IPS-15b (cell line): ENCODE results near the gene CAPN8.

Experiments used
- H3K27me3 ChIP-seq: one replicate; pipeline ENCODE4 v1.6.1; 2013; ENCODE audit warnings: low read length; ENCODE audit not compliant: control insufficient read depth, insufficient read depth
- H3K36me3 ChIP-seq: one replicate; pipeline ENCODE4 v1.6.1; 2013; ENCODE audit warnings: low read length; ENCODE audit not compliant: control insufficient read depth, insufficient read depth
- H3K4me1 ChIP-seq: one replicate; pipeline ENCODE4 v1.6.1; 2013; ENCODE audit warnings: mild to moderate bottlenecking, low read length; ENCODE audit not compliant: control insufficient read depth, insufficient read depth
- H3K4me3 ChIP-seq: one replicate; pipeline ENCODE4 v1.5.1; 2013; ENCODE audit warnings: low read depth, low read length
- H3K9ac ChIP-seq: one replicate; pipeline ENCODE4 v1.6.1; 2013; ENCODE audit warnings: low read depth, mild to moderate bottlenecking, low read length
- H3K9me3 ChIP-seq: one replicate; pipeline ENCODE4 v1.6.1; 2013; ENCODE audit warnings: mild to moderate bottlenecking, low read length; ENCODE audit not compliant: control insufficient read depth, insufficient read depth

CAPN8 gene

DNA sequence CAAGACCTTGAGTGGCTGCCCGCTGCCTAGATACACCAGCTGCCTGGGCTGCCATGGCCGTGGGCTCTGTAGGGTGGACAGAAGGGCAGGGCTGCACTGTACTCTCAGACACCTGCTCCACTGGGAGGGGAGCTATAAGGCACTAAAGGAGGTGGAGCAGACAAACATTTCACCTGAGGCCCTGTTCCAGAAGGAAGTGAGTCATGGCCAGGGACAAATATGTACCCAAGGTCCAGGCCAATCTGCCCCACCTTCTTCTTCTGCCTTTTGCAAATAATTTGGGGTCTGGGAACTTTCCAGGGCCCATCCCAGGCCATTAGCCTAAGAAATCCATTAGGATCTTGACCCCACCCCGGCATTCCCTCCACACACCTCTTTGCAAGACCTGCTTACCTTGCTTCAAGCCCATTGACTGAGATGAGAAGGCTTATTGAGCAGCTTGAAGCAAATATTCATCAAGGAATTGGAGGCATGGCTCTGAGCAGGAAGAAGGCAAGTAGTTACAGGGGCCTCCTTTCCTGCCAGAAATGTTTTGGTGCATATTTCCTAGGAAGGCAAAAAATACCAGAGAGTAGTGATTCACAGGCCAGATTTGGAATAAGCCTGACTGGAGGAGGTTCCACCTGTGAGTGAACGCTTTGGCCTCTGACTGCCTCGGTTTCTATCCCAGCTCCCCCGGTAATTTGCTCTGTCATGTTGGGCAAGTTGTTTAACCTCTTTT lies at the start of gene CAPN8:
Gene CAPN8 (minus strand): TSS at position 110 of the 721 bp plus-strand sequence. CDS start 55 bp downstream, at position 55.
- Histone ChIP-seq H3K9ac (no peak within 1 kb of the TSS), H3K4me3 (no peak within 1 kb of the TSS), H3K4me1 (peaks cover 2% of the 10 kb centered on the region), H3K27me3 (no peaks in the 10 kb centered on the region), H3K9me3 (no peaks in the 10 kb centered on the region), H3K36me3 (no peaks in the 10 kb centered on the region)

DNA sequence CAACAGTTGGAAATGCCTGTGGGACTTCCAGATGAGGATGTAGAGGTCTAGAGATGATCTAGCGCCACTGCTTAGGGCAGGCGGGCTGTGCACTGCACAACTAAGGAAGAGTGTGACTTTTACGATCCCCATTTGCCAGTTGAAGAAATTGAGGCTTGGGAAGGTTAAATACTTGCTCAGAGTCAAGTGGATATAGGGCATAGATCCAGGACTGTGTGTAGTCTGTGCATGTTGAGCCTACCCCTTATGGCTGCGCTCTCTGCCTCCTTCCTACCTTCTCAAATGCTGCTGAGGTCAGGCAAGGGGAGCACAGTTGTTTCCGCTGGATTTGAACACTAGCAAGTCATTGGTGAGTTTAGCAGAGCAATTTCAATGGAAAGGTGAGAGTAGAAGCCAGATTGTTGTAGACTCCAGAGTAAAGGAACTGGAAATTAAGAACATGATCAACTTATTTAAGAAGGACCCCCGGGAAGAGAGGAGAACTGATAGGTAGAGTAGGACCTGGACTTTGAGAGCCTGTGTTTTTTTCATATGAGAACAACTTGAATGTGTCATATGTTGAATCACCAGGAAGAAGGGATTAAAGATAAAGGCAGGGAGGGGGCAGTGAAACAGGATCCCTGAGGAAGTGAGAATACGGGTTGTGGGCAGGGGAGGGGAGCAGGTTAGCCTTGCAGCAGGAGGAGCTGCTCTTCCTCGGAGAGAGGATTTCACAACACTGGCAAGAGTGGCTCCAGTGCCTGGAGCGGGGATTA lies 49.5 kb upstream of the CAPN8 start:
- Histone ChIP-seq H3K4me1 (peaks cover 12% of the 10 kb centered on the region), H3K9ac (no peak overlapping the region), H3K27me3 (peaks cover 59% of the 10 kb centered on the region), H3K4me3 (no peak overlapping the region), H3K9me3 (no peaks in the 10 kb centered on the region), H3K36me3 (no peaks in the 10 kb centered on the region)

DNA sequence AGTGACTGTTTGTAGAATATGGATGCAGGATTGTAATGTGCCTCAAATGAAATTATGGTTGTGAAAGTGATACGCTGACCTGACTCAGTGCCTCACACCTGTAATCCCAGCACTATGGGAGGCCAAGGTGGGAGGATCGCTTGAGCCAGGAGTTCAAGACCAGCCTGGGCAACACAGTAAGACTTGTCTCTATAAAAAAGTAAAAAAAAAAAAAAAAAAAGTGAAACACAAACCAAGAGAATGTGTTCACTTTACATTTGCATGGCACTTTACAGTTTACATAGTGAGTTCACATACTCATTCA lies 48.9 kb upstream of the CAPN8 start:
- Histone ChIP-seq H3K9ac (no peak overlapping the region), H3K36me3 (no peaks in the 10 kb centered on the region), H3K4me1 (peaks cover 12% of the 10 kb centered on the region), H3K9me3 (no peaks in the 10 kb centered on the region), H3K27me3 (peaks cover 59% of the 10 kb centered on the region), H3K4me3 (no peak overlapping the region)

- H3K36me3 ChIP-seq, result no peaks in the 10 kb centered on the region
- H3K4me3 ChIP-seq, result peak overlapping the region; percentile 68
- H3K9me3 ChIP-seq, result no peaks in the 10 kb centered on the region
- H3K9ac ChIP-seq, result peak overlapping the region; percentile 47
- H3K4me1 ChIP-seq, result peaks cover 12% of the 10 kb centered on the region
- H3K27me3 ChIP-seq, result peaks cover 59% of the 10 kb centered on the region
Observed at GRCh38 chr1:223713546-223714420, 48.3 kb upstream of the CAPN8 start.

DNA sequence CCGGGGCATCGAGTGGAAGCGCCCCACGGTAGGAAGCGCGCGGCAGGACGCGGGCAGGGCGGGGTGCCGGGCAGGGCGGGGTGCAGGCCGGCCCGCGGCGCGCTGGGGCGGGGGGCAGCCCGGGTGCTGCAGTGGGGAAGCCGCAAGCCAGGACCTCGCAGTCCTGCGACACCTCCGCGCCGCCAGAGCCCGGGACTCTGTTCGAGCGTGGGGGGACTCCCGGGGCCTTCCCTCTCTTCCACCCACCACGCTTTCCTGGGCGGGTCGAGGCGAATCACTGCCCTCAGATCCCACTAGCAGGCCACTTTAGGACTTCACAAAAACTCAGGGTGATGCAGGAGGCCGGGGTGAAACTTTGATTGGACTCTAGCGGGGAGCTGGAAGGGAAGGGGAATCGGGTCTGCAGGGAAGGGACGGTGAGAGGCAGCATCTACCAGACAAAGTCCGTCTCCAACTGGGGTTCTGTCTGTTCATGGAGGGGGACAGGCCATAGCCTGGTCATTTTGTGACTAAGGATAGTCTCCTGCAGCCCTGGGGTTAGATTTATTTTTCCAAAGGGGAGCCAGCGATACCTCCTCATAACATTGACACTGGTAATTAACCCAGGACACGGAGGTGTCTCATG lies 47.5 kb upstream of the CAPN8 start:
- Histone ChIP-seq H3K36me3 (no peaks in the 10 kb centered on the region), H3K27me3 (peaks cover 52% of the 10 kb centered on the region), H3K4me3 (peak overlapping the region; percentile 68), H3K9me3 (no peaks in the 10 kb centered on the region), H3K9ac (peak overlapping the region; percentile 60), H3K4me1 (peaks cover 9% of the 10 kb centered on the region)

GRCh38 chr1:223712194-223712849 lies 46.8 kb upstream of the CAPN8 start, which contains the start of gene CAPN2:
Gene CAPN2 (plus strand): TSS chr1:223712539. CDS start chr1:223712641, 102 bp downstream.
- peaks cover 46% of the 10 kb centered on the region for H3K27me3 ChIP-seq
- H3K36me3 ChIP-seq, result no peaks in the 10 kb centered on the region
- peaks cover 14% of the 10 kb centered on the region for H3K4me1 ChIP-seq
- peak within 1 kb of the TSS; percentile 60 for H3K9ac ChIP-seq
- no peaks in the 10 kb centered on the region for H3K9me3 ChIP-seq
- peak within 1 kb of the TSS; percentile 68 for H3K4me3 ChIP-seq

GRCh38 chr1:223711747-223712193 lies 46.3 kb upstream of the CAPN8 start:
- Histone ChIP-seq H3K4me3 (peak overlapping the region; percentile 14), H3K27me3 (peaks cover 40% of the 10 kb centered on the region), H3K9ac (no peak overlapping the region), H3K4me1 (peaks cover 16% of the 10 kb centered on the region), H3K9me3 (no peaks in the 10 kb centered on the region), H3K36me3 (no peaks in the 10 kb centered on the region)

- no peak overlapping the region for H3K4me3 ChIP-seq
- peaks cover 16% of the 10 kb centered on the region for H3K4me1 ChIP-seq
- H3K9ac ChIP-seq, result no peak overlapping the region
- H3K27me3 ChIP-seq, result peaks cover 38% of the 10 kb centered on the region
- no peaks in the 10 kb centered on the region for H3K36me3 ChIP-seq
- no peaks in the 10 kb centered on the region for H3K9me3 ChIP-seq
Observed at GRCh38 chr1:223711173-223711572, 45.7 kb upstream of the CAPN8 start.

DNA sequence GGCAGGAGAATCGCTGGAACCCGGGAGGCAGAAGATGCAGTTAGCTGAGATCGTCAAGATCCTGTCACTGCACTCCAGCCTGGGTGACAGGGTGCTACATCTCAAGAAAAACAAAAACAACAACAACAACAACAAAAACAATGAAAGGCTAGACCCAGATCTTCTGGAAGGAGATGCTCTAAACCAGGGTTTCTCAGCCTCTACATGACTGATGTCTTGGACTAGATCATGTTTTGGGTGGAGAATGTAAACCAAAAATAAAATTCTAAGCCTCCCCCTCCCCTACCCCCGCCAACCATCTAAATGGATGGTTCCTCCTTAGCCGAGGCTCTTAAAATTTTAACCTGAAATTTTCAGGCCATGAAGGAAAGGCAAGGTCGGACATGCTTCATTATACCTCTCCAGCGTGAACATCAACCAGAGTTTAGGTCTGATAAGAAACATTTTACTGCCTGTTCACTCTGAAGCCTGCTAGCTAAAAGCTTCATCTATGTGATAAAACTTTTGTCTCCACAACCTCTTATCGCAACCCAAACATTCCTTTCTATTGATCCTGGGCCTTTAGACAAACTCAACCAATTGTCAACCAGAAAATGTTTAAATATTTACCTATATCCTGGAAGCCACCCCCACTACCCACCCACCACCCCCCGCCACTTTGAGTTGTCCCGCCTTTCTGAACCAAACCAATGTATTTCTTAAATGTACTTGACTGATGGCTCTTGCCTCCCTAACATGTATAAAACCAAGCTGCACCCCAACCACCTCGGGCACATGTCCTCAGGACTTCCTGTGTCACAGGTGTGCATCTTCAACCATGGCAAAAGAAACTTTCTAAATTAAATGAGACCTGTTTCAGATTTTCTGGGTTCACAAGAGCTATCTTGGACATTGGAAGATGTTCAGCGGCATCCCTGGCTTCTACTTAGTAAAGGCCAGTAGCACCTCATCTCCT lies 45.0 kb upstream of the CAPN8 start:
- H3K4me1 ChIP-seq, result peaks cover 15% of the 10 kb centered on the region

GRCh38 chr1:223709598-223709997 lies 44.1 kb upstream of the CAPN8 start:
- H3K9ac ChIP-seq, result no peak overlapping the region
- H3K27me3 ChIP-seq, result peaks cover 24% of the 10 kb centered on the region
- H3K36me3 ChIP-seq, result no peaks in the 10 kb centered on the region
- H3K4me3 ChIP-seq, result no peak overlapping the region
- H3K4me1 ChIP-seq, result peaks cover 14% of the 10 kb centered on the region
- no peaks in the 10 kb centered on the region for H3K9me3 ChIP-seq

More for the DNA sequence above, 45.0 kb upstream of the CAPN8 start:
- Histone ChIP-seq H3K27me3 (peaks cover 31% of the 10 kb centered on the region), H3K9me3 (no peaks in the 10 kb centered on the region), H3K4me3 (no peak overlapping the region), H3K9ac (no peak overlapping the region), H3K36me3 (no peaks in the 10 kb centered on the region)
